ENCODE results near the gene CD6. TPM values are rescaled to one million over a fixed set of nuclear protein-coding genes. Genes with fewer than 3 reads are reported as not detected.

Gene CD6
- total and polyA plus RNA-seq, 11 donors: 0.08 to 6.1 (median 0.34) TPM; not detected in 1

- H3K27me3 ChIP-seq: peaks cover 0 to 30% (median 18%) of the 10 kb centered on the region in 9 donors
- H3K27ac ChIP-seq: no peak overlapping the region
- DNase-seq (no peak), ATAC-seq (no peak)
- intact Hi-C loops (cut with DNase I): no loop called here
- no peak overlapping the region for H3K4me3 ChIP-seq
- TF ChIP-seq POLR2A (IDR thresholded peaks at IDR 0.05) (no peak), CTCF (IDR thresholded peaks at IDR 0.05) (no peak)
- peaks cover 0 to 22% (median 12%) of the 10 kb centered on the region in 12 donors for H3K4me1 ChIP-seq
- no peaks in the 10 kb centered on the region for H3K36me3 ChIP-seq
- no peaks in the 10 kb centered on the region for H3K9me3 ChIP-seq
- WGBS, 4 donors: 87 to 94% (median 90%) methylated on average over 14 to 15 of the region's 15 CpGs
Measured at GRCh38 chr11:61009392-61010275, 38.2 kb downstream of the CD6 start.

- ATAC-seq: no peak
- DNase-seq: no peak
- H3K27me3 ChIP-seq: peaks cover 0 to 30% (median 18%) of the 10 kb centered on the region in 9 donors
- H3K36me3 ChIP-seq: no peaks in the 10 kb centered on the region
- no peaks in the 10 kb centered on the region for H3K9me3 ChIP-seq
- 81 to 86% (median 85%) methylated on average over 16 of the region's 16 CpGs for WGBS, 4 donors
- no peak overlapping the region for H3K4me3 ChIP-seq
- TF ChIP-seq CTCF (IDR thresholded peaks at IDR 0.05) (no peak), POLR2A (IDR thresholded peaks at IDR 0.05) (no peak)
- intact Hi-C loops (cut with DNase I): no loop called here
- H3K4me1 ChIP-seq: peaks cover 0 to 22% (median 12%) of the 10 kb centered on the region in 12 donors
- H3K27ac ChIP-seq: no peak overlapping the region
Measured at GRCh38 chr11:61010466-61011228, 39.2 kb downstream of the CD6 start.

GRCh38 chr11:61011229-61011870 lies 39.9 kb downstream of the CD6 start:
- intact Hi-C loops (cut with DNase I): no loop called here
- Histone ChIP-seq H3K9me3 (no peaks in the 10 kb centered on the region), H3K4me3 (no peak overlapping the region), H3K36me3 (no peaks in the 10 kb centered on the region), H3K27me3 (peaks cover 0 to 35% (median 18%) of the 10 kb centered on the region in 9 donors), H3K4me1 (peaks cover 0 to 22% (median 12%) of the 10 kb centered on the region in 12 donors), H3K27ac (no peak overlapping the region)
- no peak for ATAC-seq
- TF ChIP-seq POLR2A (IDR thresholded peaks at IDR 0.05) (no peak), CTCF (IDR thresholded peaks at IDR 0.05) (no peak)
- DNase-seq: no peak
- 61 to 72% (median 67%) methylated on average over 7 of the region's 7 CpGs for WGBS, 4 donors

Measured in heart left ventricle (tissue), 16 donors.